Mesothelial cell of epicardium (in vitro differentiated cells): Measurements from ENCODE around the gene MARCHF10. TPM values are rescaled to one million over a fixed set of nuclear protein-coding genes. Genes with fewer than 3 reads are reported as not detected.

ENCODE experiments used
- DNase-seq, 2 experiments: peaks; one replicate each; pipeline ENCODE4 v3.0.0; 2021; ENCODE audit warnings: low spot score in 2 of 2; ENCODE audit not compliant: unreplicated experiment in 2 of 2
- H3K27ac Mint-ChIP-seq: 2 replicates; pipeline ENCODE4 v1.8.0; 2021; ENCODE audit warnings: mixed read lengths
- H3K27me3 Mint-ChIP-seq: 2 replicates; pipeline ENCODE4 v1.8.0; 2021; ENCODE audit warnings: low read depth, mixed read lengths
- H3K36me3 Mint-ChIP-seq: 2 replicates; pipeline ENCODE4 v1.8.0; 2021; ENCODE audit warnings: mixed read lengths
- H3K4me1 Mint-ChIP-seq: 2 replicates; pipeline ENCODE4 v1.8.0; 2021; ENCODE audit warnings: mixed read lengths
- H3K4me3 Mint-ChIP-seq: 2 replicates; pipeline ENCODE4 v1.8.0; 2021; ENCODE audit warnings: mild to moderate bottlenecking, moderate library complexity, mixed read lengths
- H3K9me3 Mint-ChIP-seq: 2 replicates; pipeline ENCODE4 v1.8.0; 2021; ENCODE audit warnings: mixed read lengths
- total RNA-seq: library from RNA; stranded (reverse); gene quantifications from 3 replicates; pipeline ENCODE4 v1.2.1, GENCODE V29; 2021
- TF ChIP-seq, protein P1 (sequence below): fragments of 200-600 bp; sonication (generic); IDR thresholded peaks from one replicate; pipeline ENCODE4 v1.5.0; 2021; ENCODE audit warnings: antibody characterized with exemption; ENCODE audit not compliant: unreplicated experiment

MARCHF10 gene
- total RNA-seq, 1 donor from 2014 or later, result 1.1 TPM

DNA sequence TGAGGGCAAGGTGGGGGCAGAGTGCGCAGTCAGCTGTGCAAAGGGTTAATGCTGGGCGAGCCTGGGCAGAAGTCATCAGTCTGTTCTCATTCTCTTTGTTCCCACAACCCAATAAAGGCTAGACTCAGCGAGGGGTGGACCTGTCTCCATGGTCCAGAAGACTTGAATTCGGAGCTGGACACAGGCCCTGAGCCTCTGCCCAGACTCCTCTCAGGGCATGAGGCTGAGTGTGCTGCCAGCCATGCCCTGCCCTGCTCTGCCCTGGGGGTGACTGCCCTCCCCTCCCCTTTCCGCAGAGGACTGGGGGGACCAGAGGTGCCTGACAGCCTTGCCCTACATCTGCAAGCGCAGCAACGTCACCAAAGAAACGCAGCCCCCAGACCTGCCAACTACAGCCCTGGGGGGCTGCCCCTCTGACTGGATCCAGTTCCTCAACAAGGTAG lies 126.2 kb downstream of the MARCHF10 start:
- H3K4me1 Mint-ChIP-seq, result no peaks in the 10 kb centered on the region
- H3K4me3 Mint-ChIP-seq, result no peak overlapping the region
- TF ChIP-seq, protein P1, sequence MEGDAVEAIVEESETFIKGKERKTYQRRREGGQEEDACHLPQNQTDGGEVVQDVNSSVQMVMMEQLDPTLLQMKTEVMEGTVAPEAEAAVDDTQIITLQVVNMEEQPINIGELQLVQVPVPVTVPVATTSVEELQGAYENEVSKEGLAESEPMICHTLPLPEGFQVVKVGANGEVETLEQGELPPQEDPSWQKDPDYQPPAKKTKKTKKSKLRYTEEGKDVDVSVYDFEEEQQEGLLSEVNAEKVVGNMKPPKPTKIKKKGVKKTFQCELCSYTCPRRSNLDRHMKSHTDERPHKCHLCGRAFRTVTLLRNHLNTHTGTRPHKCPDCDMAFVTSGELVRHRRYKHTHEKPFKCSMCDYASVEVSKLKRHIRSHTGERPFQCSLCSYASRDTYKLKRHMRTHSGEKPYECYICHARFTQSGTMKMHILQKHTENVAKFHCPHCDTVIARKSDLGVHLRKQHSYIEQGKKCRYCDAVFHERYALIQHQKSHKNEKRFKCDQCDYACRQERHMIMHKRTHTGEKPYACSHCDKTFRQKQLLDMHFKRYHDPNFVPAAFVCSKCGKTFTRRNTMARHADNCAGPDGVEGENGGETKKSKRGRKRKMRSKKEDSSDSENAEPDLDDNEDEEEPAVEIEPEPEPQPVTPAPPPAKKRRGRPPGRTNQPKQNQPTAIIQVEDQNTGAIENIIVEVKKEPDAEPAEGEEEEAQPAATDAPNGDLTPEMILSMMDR, result no peak
- DNase-seq, result no peak
- no peaks in the 10 kb centered on the region for H3K27me3 Mint-ChIP-seq
- no peaks in the 10 kb centered on the region for H3K9me3 Mint-ChIP-seq
- H3K36me3 Mint-ChIP-seq, result peaks cover 20% of the 10 kb centered on the region
- H3K27ac Mint-ChIP-seq, result no peak overlapping the region

DNA sequence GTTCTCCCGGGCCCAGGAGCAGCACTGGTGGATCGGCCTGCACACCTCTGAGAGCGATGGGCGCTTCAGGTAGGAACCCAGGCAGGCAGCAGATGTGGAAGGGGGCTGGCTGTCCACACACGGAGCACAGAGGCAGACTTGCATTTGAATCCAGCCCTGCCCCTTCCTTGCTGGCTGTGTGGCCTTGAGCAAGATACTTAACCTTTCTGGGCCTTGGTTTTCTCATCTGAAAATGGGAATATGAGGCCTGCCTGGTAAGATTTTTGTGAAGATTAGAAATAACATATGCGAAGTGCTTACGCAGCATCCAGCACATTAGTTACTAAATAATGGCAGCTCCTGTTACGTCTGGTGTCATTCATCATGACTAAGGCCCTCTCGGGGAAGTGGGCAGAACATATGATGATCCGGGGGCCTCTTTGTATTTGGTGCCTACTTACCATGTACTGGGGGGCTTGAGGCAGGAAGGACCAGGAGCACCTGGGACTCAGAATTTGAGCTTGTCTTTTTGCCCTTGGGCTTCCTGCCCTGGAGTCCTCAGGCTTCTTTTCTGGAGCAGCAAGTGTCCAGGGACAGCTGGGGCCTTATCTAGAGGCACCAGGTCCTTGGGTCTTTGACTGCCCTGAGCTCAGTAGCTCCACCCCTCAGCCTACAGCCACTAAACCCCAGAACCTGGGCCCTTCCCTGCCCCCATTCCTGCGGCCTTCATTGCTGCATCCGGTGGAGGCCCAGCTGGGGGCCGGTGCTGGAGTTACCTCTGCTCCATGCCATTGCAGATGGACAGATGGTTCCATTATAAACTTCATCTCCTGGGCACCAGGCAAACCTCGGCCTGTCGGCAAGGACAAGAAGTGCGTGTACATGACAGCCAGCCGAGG lies 126.8 kb downstream of the MARCHF10 start:
- Mint-ChIP-seq H3K27me3 (no peaks in the 10 kb centered on the region), H3K4me3 (no peak overlapping the region), H3K36me3 (peaks cover 16% of the 10 kb centered on the region), H3K27ac (no peak overlapping the region), H3K9me3 (no peaks in the 10 kb centered on the region), H3K4me1 (no peaks in the 10 kb centered on the region)
- TF ChIP-seq, protein P1, result no peak
- DNase-seq, result no peak

DNA sequence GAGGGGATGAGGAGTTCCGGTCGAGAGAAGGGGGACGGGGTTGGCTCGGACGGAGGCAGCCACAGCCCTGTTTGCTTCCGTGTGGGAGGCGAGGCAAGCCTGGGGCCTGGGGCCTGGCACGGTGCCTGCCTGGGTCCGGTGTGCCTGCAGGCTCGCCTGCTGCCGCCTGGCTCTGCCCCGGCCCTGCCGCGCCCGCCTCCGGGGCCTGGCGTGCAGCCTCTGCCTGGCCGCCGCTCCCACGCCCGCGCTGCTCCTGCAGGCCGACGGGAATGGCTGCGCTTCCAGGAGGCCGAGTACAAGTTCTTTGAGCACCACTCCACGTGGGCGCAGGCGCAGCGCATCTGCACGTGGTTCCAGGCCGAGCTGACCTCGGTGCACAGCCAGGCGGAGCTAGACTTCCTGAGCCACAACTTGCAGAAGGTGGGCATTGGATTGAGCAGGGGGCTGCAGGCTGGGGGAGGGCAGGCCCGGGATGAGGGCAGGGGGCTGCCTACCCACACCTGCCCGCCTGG lies 127.5 kb downstream of the MARCHF10 start:
- peaks cover 13% of the 10 kb centered on the region for H3K36me3 Mint-ChIP-seq

GRCh38 chr17:62679866-62680377 lies 128.2 kb downstream of the MARCHF10 start:
- peaks cover 8% of the 10 kb centered on the region for H3K36me3 Mint-ChIP-seq
- TF ChIP-seq, protein P1, result no peak

More for the DNA sequence above, 127.5 kb downstream of the MARCHF10 start:
- no peaks in the 10 kb centered on the region for H3K4me1 Mint-ChIP-seq
- H3K27ac Mint-ChIP-seq, result no peak overlapping the region
- H3K27me3 Mint-ChIP-seq, result no peaks in the 10 kb centered on the region
- TF ChIP-seq, protein P1, result no peak
- no peak overlapping the region for H3K4me3 Mint-ChIP-seq
- H3K9me3 Mint-ChIP-seq, result no peaks in the 10 kb centered on the region
- DNase-seq, result no peak

DNA sequence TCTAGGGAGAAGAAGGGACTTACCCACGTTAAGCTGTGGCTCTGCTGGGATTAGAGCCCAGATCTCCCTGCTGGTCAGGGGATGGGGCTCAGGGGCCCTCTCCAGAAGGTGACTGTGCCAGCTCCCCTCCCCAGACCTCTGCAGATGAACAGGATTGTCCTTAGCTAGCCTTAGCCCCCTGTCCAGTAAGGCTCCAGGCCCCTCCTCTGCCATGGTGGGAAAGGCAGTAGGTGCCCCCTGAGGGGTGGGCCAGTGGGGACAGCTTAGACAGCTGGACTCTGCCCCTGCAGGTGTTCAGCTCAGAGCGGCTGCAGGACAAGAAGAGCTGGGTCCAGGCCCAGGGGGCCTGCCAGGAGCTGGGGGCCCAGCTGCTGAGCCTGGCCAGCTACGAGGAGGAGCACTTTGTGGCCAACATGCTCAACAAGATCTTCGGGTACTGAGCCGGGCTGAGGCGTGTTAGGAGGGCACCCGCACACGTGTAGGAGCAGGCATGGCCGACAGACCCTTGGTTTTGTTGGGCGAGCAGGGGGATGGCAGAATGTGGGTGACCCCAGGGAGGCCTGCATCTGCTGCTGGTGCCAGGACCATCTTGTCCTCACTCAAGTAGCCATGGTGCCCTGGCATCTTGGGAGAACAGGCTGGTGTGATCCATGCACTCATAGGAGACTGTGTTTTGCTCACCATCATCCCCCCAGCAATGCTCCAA lies 129.7 kb downstream of the MARCHF10 start:
- TF ChIP-seq, protein P1, result no peak
- Mint-ChIP-seq H3K27ac (no peak overlapping the region), H3K36me3 (peaks cover 6% of the 10 kb centered on the region), H3K27me3 (no peaks in the 10 kb centered on the region), H3K4me3 (no peak overlapping the region), H3K9me3 (no peaks in the 10 kb centered on the region), H3K4me1 (peaks cover 5% of the 10 kb centered on the region)
- DNase-seq, result no peak

More at GRCh38 chr17:62679866-62680377, 128.2 kb downstream of the MARCHF10 start:
- Mint-ChIP-seq H3K4me3 (no peak overlapping the region), H3K27ac (no peak overlapping the region), H3K4me1 (peaks cover 5% of the 10 kb centered on the region), H3K9me3 (no peaks in the 10 kb centered on the region), H3K27me3 (no peaks in the 10 kb centered on the region)
- DNase-seq, result no peak
